Esophagus squamous epithelium (tissue), 4 donors: Measurements from ENCODE around the gene SRGAP3.

Experiments
- CTCF ChIP-seq, 6 experiments: fragments of 450-650 bp in 4 of 6; fragments of 200-600 bp in 2 of 6; sonication (generic) in 2 of 6; IDR thresholded peaks; one replicate each; pipeline ENCODE4 v1.5.1; 2016 to 2019; ENCODE audit warnings: antibody characterized with exemption in 6 of 6, mild to moderate bottlenecking in 4 of 6, moderate library complexity in 4 of 6
- POLR2A ChIP-seq, 4 donors: fragments of 450-650 bp; IDR thresholded peaks; one replicate each; pipeline ENCODE4 v1.6.1; 2017; ENCODE audit warnings: antibody characterized with exemption in 4 of 4, mild to moderate bottlenecking in 4 of 4, moderate library complexity in 3 of 4

- no peak for TF ChIP-seq CTCF (IDR thresholded peaks at IDR 0.05)
- no peak for TF ChIP-seq POLR2A (IDR thresholded peaks at IDR 0.05)
Measured at GRCh38 chr3:9179826-9180763, 69.4 kb downstream of the SRGAP3 start.
